HG03095 (cell line): ENCODE results near the gene ZNF367.

Experiments used
- ATAC-seq: cut with Tn5 transposase; IDR thresholded peaks from one replicate; pipeline ENCODE4 v1.9.1; 2021; ENCODE audit warnings: moderate library complexity; ENCODE audit not compliant: unreplicated experiment

The ZNF367 gene

GRCh38 chr9:96408409-96409280 is 9.5 kb downstream of the ZNF367 start:
- no peak for ATAC-seq

GRCh38 chr9:96400132-96400910 is 17.8 kb downstream of the ZNF367 start:
- no peak for ATAC-seq

GRCh38 chr9:96399325-96399633 is 18.9 kb downstream of the ZNF367 start:
- ATAC-seq: no peak

- peak; percentile 65 for ATAC-seq
Measured at GRCh38 chr9:96398582-96399324, 19.4 kb downstream of the ZNF367 start.

GRCh38 chr9:96395964-96396363 is 22.2 kb downstream of the ZNF367 start:
- ATAC-seq: no peak

GRCh38 chr9:96394832-96395496 is 23.2 kb downstream of the ZNF367 start:
- no peak for ATAC-seq

- ATAC-seq: no peak
Measured at GRCh38 chr9:96392263-96392662, 25.9 kb downstream of the ZNF367 start.

- ATAC-seq: no peak
Measured at GRCh38 chr9:96391021-96391765, 27.0 kb downstream of the ZNF367 start.

GRCh38 chr9:96388144-96388543 is 30.0 kb downstream of the ZNF367 start:
- ATAC-seq: no peak

GRCh38 chr9:96386157-96386556 is 32.0 kb downstream of the ZNF367 start:
- no peak for ATAC-seq

- no peak for ATAC-seq
Measured at GRCh38 chr9:96383165-96383942, 34.8 kb downstream of the ZNF367 start, which contains the start of gene SLC35D2. Gene SLC35D2, minus strand, starts transcription at chr9:96383711. Its CDS starts 77 bp downstream, at chr9:96383634.

GRCh38 chr9:96382839-96383164 is 35.4 kb downstream of the ZNF367 start:
- ATAC-seq: no peak

GRCh38 chr9:96382175-96382574 is 36.0 kb downstream of the ZNF367 start:
- ATAC-seq: no peak

GRCh38 chr9:96381696-96382095 is 36.5 kb downstream of the ZNF367 start:
- no peak for ATAC-seq

- no peak for ATAC-seq
Measured at GRCh38 chr9:96381125-96381524, 37.0 kb downstream of the ZNF367 start.

GRCh38 chr9:96379461-96379860 is 38.7 kb downstream of the ZNF367 start:
- no peak for ATAC-seq

GRCh38 chr9:96378187-96378586 is 40.0 kb downstream of the ZNF367 start:
- ATAC-seq: no peak

- no peak for ATAC-seq
Measured at GRCh38 chr9:96376891-96377874, 41.0 kb downstream of the ZNF367 start.
